PFSK-1 (cell line): ENCODE measurements around the gene STK38L.

Experiments
- POLR2AphosphoS5 ChIP-seq: IDR thresholded peaks from 2 replicates; pipeline ENCODE4 v1.6.1; 2012; ENCODE audit warnings: low read depth, mild to moderate bottlenecking, control low read depth, low read length, moderate library complexity
- REST ChIP-seq, 2 experiments: IDR thresholded peaks; 2 replicates each; pipeline versions ENCODE4 v1.6.1 to v1.8.0; 2011 to 2012; ENCODE audit warnings: low read depth in 2 of 2, low read length in 2 of 2, control low read depth in 1 of 2, inconsistent platforms in 1 of 2, mild to moderate bottlenecking in 1 of 2, moderate library complexity in 1 of 2; ENCODE audit not compliant: insufficient read depth in 1 of 2
- SIN3A ChIP-seq: IDR thresholded peaks from 2 replicates; pipeline ENCODE4 v1.6.1; 2012; ENCODE audit warnings: mild to moderate bottlenecking, low read length, moderate library complexity, borderline replicate concordance; ENCODE audit not compliant: insufficient read depth
- TAF1 ChIP-seq: IDR thresholded peaks from 2 replicates; pipeline ENCODE4 v1.6.1; 2012; ENCODE audit warnings: low read length, control low read depth, borderline replicate concordance; ENCODE audit not compliant: insufficient read depth

- TF ChIP-seq TAF1 (no peak), REST (IDR thresholded peaks at IDR 0.05; ENCODE audit: insufficient read depth in 1 of 2, low read depth in 2 of 2, low read length in 2 of 2) (no peak), SIN3A (no peak), POLR2AphosphoS5 (no peak)
These were observed 14.7 kb upstream of the STK38L start for GRCh38 chr12:27229367-27229766.
